HG02759 (cell line): ENCODE data around the gene MRGPRF.
"Not testable (repeated sequence)": the region's sequence is repeated elsewhere in the genome, so short reads cannot be mapped to it uniquely, and the experiment has no call there.

Experiments used
- ATAC-seq: cut with Tn5 transposase; IDR thresholded peaks from one replicate; pipeline ENCODE4 v1.9.1; 2021; ENCODE audit warnings: mild to moderate bottlenecking, moderate library complexity; ENCODE audit not compliant: unreplicated experiment

The MRGPRF gene

GRCh38 chr11:69004411-69005182 lies 8.4 kb downstream of the MRGPRF start:
- no peak for ATAC-seq

DNA sequence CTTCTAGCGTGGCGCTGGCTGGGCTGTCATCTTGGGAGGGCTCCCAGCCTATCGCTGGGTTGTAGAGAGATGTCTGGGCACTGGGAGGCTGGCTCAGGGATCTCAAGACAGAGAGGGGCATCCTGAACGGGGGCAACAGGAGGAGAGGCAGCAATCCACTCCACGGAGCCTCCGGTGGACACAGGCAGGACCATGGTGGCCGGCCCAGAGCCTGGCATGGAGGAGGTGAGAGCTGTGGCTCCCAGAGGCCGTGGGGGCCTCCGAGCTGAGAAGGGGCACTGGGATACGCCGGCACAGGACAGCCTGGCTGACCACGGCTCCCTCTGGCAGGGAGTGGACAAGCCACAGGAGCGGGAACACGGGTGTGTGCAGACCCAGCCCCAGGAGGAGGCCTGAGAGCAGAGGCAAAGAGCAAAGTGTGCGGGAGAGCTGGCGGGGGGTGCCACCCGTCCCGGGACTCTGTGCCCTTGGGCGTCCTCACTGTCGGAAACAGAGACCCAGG lies 9.1 kb downstream of the MRGPRF start:
- ATAC-seq: no peak

DNA sequence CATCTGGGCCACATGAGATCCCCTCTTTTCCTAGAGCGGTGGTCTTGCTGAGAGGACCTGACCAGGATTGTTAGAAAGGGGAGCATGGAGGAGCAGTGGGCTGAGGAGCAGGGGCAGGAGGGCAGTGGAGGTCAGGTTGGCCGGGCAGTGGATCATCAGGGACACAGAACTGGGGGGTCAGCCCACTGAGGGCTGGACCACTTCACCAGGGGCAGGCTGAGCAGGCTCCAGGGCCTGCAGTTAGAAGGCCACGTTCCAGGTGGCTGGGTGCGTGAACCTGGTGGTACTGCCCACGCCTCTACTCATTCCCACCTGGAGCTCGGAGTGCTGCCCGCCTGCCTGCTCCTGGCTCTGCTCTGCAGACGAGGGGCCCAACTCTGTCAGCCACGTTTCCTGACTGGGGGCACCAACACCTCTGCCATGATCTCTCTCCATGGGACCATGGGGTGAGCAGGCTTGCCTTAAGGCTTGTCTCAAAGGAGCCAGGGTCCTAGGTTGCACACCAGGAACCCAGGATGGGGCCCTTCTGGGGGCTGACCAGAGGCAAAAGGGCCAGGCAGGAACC lies 9.7 kb downstream of the MRGPRF start:
- ATAC-seq: no peak

- no peak for ATAC-seq
Observed at GRCh38 chr11:69002570-69003231, 10.3 kb downstream of the MRGPRF start.

DNA sequence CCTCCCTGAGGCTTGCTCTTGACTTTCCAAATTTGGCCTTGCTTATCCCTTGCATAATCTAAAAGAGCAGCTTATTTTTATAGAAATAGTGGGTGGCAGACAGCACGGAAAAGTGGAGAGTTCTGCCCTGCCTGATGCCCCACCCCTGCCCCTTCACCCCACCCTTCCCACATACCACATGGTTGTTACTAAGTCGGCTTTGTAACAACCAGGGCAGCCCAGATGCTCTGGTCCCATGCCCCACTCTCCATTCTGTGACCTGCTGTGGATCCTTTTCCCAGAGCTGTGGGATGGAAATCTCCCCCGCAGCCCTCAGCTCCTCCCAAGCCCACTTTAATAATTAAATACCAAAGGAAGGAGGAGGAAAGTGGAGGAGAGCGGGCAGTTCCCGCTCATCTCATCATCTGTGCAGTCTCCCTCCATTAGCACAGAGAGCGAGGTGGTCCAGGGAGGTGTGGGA lies 10.9 kb downstream of the MRGPRF start:
- ATAC-seq: no peak

DNA sequence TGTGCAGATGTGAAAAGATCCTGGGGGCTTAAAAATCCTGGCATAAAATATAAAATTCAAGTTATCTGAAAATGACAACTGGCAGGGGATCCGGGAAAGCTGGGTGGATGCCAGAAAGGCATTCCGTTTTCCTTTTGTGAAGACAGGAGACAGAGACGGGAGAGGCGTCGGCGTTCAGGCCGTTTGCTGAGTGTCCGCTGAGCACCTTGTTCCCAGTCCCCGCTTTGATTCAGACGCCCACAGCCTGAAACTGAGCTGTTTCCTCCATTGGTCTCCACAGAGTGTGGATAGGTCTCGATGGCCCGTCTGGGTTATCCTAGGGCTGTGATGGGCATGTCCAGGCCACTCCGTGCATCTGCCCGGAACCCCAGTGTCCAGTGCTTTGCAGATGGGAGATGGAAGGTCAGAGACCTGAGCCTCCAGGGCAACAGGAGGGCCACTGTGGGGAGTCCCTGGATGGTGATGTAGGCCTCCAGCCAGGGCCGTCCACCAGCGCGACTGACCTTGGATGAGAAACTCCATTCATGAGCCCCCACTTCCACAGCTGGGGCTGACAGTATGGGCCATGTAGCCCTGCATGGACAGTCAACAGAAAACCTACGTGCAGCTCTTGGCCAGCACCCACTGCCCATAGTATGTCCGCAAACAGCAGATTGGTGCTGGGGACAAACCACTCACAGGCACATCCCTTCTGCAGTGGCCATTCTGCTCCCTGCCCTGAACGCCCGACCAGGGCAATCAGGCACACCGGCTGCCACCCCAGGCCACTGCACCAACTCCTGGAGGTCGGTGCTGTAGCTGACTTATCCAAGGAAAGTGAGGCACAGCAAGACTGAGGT lies 11.6 kb downstream of the MRGPRF start:
- ATAC-seq: no peak

DNA sequence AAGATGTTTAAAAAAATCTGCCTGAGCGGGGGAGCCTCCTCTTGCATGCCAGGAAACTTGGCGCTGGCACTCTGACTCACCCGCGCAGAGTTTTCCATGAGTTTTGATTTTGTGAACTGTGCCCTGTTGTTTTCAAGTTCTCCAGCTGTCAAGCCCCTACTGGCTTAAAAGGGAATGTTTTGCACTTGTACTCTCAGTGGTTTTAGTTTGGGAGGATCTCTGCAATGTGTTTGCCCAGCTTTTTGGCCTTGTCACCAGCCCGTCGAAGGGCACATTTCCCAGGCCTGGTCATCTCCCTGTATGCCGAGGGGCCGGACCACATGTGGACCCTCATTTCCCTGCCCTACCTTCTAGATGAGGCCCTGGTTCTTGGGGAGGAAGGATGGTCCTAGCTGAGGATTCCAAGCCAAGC lies 12.2 kb downstream of the MRGPRF start:
- no peak for ATAC-seq

DNA sequence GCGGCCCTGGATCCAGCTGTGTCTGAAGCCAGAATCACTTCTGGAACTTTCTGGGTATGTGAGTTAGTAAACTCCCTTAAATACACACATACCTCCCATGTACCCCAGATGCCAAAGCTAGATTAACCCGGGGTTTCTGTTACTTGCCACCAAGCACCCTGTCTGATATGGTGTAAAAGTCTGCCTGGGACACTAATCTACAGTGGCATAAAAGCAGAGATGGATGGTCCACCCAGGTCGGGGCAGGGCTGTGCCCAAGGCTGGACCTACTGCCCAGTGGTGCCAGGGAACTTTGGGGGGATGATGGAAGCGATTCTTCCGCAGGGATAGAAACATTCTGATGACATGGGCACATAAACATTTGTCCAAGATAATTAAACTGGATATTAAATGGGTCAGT lies 12.7 kb downstream of the MRGPRF start:
- no peak for ATAC-seq

DNA sequence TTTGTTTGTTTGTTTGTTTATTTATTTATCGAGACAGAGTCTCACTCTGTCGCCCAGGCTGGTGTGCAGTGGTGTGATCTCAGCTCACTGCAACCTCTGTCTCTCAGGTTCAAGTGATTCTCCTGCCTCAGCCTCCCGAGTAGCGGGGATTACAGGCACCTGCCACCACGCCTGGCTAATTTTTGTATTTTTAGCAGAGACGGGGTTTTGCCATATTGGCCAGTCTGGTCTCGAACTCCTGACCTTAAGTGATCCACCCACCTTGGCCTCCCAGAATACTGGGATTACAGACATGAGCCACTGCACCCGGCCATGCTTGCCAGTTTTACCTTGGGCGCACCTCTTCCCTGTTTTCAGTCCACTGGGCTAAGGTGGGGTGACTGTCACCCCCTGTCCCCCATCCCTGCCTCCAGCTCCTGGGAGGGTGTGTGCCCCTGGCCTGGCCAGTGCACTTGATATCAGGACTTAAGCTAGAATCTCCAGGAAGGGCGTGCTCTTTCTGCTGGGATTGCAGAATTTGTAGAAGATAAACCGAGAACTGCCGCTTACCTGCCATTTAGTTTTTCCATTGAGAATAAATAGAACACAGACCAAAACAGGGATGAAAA lies 13.2 kb downstream of the MRGPRF start:
- not testable (repeated sequence) for ATAC-seq

GRCh38 chr11:68999093-68999747 lies 13.8 kb downstream of the MRGPRF start:
- ATAC-seq: no peak

GRCh38 chr11:68998390-68998911 lies 14.6 kb downstream of the MRGPRF start:
- ATAC-seq: no peak

DNA sequence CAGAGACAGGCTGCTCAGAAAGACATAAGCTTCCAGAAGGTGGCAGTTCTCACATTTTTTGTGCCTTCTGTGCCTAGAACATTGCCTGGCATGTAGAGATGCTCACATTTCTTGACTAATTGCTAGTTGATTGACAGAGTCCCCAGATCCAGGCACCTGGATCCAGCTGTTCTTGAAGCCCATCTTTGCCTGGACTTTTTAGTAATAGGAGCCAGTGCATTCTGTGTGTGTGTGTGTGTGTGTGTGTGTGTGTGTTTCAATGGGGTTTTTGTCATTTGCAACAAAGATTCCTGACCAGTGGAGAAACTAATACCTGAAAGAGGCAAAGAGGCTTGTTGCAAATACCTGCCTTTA lies 15.1 kb downstream of the MRGPRF start:
- no peak for ATAC-seq

GRCh38 chr11:68997124-68997994 lies 15.7 kb downstream of the MRGPRF start:
- no peak for ATAC-seq

- ATAC-seq: no peak
Observed at GRCh38 chr11:68996376-68997123, 16.5 kb downstream of the MRGPRF start.

DNA sequence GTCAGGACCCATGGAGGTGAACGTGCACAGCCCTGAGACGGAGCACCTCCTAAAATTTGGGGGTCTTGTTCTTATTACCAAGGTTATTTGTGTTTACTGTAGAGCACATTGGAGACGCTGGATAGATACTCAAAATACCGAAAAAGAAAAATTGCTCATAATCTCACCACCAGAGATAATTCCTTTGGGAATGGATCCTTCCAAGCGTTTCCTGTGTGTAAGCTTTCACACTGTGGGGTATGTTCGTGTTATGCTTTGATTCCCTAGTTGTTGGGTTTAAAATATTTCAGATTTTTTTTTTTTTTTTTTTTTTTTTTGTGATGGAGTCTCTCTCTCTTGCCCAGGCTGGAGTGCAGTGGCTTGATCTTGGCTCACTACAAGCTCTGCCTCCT lies 18.2 kb downstream of the MRGPRF start:
- no peak for ATAC-seq

DNA sequence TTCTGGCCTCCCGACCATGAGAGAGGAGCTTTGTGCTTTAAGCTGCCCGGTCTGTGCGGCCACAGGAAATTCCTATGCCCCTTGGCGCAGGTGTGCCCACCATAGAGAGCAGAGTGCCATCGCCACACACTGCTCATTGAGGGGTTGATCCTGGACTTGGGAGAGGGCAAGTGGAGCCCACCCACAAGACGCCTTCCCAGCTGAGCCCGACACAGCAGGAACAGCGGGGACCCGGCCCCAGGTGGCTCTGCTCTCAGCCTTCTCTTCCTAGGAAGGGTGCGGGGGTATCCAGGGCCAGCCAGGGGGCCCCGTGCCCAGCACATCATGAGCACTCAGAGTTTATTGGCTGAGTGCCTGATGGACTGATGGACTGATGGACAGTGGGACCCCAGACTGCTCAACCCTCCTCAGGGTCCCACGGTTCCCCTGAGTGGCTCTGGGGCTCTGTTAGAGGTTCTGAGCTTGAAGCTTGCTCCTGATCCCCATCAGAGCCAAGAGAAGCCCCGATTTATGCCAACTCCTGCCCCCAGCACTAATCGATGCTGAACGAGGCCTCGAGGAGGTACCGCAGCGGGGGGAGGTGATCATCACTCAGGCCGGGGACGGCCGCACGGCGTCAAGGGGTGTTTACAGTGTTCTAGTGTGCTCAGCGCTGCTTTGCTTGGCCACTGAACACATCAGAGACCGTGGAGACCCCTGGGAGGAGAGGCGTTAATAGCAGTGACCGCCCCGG lies 18.7 kb downstream of the MRGPRF start:
- no peak for ATAC-seq

DNA sequence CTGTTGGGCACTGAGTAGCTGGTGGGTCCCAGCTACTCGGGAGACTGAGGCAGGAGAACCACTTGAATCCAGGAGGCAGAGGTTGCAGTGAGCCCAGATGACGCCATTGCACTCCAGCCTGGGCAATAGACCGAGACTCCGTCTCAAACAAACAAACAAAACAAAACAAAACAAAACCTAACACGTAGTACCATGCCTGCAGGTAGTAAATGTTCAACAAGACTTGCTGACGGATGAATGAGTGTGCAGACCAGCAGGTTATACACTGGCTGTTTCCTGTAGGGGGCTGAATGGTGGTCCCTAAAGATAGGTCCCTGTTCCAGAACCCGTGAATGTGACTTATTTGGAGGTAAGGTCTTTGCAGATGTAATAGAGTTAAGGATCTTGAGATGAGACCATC lies 19.5 kb downstream of the MRGPRF start:
- ATAC-seq: no peak
